ENCODE measurements around the gene SP4.

Gene SP4

GRCh38 chr7:21448974-21449373 is 21.1 kb downstream of the SP4 start:
- no peak for DNase-seq

DNA sequence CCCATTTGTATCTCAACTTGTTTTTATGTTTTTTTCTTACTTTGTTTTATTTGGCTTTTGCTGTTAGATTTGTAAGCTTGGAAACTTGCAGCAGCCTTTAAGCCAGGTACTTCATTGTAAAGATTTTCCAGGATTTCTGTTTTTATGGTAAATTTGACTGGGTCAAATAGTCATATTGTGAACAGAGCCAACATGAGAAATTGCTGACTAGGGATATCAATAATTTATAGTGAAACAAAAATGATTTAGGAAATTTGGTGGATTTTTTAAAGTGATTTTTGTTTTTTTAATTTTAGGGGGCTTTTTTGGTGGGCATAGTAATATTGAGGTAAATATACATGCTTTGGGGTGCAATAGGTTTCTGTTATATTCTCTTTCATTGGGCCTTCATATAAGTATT is 22.2 kb downstream of the SP4 start:
- no peak for DNase-seq

DNA sequence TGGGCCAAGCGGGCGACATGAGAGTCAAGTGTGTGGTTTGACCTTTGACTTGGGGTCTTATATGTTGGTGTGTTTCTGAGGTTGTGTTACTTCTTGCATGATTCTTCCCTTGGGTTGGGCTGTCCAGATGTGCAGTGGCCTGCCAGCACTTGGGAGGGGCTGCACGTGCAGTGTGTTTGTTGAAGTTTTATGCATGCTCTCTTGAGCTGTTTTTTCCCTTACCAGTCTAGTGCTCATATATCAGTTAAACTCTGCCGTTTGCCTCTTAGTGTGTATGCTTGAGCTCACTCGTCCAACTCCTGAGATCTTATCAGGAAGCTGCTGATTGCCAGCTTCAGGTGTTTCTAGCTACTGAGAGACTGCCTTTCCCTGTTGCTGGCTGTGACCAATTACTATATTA is 23.1 kb downstream of the SP4 start:
- no peak for DNase-seq

DNA sequence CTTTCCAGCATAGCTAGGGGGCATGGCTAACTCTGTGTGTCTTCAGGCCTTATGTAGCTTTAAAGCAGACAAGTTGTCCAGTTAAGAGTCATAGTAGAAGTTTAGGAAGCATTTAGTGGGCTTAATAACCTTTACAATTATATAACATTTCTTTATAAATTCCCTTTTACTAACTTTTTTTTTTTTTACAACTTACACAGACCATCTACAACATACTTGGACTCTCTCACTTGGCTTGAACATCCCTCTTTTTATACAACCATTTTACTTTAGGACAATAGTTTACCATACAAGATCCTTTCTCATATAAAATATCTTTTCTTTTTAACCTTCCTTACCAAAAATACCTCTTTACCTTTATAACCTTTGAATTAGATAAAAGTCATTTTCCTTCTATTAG is 26.3 kb downstream of the SP4 start:
- DNase-seq, result no peak

DNA sequence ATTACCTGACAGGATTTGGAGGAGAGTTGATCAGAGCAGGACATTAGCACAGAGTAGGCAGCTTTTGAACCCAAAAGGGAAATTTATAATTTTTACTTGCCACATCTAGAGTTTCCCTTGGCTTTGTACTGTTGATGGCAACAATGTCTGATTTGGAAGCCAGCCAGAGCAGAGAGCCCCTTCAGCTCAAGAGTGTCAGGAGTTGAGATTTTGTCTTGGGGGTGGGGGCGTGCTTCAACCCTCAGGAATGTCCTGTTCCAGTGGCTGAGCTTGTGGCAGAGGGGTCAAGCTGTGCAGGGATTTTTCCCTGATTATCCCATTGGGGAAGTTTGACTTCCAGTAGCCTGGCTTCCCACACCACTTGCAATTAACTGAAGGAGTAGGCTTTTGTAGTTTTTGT is 27.0 kb downstream of the SP4 start:
- DNase-seq, result no peak

- DNase-seq, result no peak
Observed at GRCh38 chr7:21461282-21461681, 33.4 kb downstream of the SP4 start.

DNA sequence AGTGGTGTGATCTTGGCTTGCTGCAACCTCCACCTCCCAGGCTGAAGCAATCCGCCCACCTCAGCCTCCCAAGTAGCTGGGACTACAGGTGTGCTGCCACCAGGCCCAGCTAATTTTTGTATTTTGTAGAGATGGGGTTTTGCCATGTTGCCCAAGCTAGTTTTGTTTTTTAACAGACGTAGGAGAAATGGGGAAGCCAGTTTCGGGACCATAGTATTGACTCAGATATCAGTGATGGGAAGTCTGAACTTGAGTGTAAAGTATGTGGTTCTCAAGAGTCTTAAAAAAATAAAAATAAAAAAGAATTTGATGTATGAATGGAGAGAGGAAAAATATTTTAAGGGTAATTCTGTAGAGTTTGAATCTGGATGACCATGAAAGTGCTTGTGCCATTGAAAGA is 34.2 kb downstream of the SP4 start:
- DNase-seq, result no peak

GRCh38 chr7:21463524-21463923 is 35.6 kb downstream of the SP4 start:
- DNase-seq, result no peak

DNA sequence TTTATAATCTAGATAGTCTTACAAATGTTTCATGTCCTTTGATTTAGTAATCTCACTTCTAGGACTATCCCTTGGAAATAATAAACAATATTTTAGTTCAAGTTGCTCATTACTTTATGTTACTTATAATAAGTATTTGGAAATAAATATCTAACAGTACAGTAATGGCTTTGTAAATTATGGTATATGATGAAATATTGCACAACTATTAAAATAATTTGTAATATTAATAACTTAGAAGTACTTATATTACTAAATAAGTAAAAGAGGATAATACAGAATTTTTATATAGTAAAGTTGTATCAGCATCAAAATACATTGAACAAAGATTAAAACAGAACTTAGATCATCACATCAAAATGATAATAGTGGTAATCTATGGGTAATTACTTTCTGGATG is 41.1 kb downstream of the SP4 start:
- DNase-seq, result no peak

DNA sequence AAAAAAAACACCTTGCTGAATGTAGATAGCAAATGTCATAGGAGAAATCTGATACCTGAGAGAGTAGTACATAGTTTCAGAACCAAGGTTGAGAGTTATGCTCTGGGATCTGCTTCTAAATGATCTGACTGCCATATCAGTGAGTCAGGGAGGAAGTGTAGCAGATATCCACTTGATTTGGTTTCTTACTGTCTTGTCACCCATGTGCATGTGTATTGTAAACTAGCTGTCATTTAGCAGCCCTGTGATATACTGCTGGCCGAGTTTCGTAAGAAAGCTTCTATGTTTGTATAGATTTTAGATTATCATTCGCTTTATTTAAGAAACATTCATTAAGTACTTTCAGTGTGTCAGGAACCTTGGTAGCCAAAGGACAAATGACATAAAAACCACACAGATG is 42.0 kb downstream of the SP4 start:
- no peak for DNase-seq

GRCh38 chr7:21472029-21472428 is 44.1 kb downstream of the SP4 start:
- no peak for DNase-seq

DNA sequence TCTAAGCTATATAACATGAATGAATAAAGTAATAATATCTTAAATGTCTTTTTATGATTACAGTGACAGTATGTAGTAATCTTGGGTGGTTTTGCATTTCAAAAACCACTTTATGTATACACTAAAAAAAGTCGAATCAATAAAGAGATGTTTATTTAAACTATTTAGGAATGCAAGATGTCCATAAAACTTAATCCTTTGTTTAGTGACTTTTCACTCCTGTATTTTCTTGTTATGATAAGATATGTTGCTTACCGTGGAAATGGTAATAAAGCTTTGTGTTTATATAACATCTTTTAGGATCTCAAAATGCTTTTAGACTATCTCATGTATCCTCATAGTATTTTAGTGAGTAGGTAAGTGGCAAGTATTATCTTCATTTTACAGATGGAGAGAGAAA is 48.5 kb downstream of the SP4 start:
- DNase-seq, result no peak

GRCh38 chr7:21480693-21481403 is 53.0 kb downstream of the SP4 start:
- no peak for DNase-seq

DNA sequence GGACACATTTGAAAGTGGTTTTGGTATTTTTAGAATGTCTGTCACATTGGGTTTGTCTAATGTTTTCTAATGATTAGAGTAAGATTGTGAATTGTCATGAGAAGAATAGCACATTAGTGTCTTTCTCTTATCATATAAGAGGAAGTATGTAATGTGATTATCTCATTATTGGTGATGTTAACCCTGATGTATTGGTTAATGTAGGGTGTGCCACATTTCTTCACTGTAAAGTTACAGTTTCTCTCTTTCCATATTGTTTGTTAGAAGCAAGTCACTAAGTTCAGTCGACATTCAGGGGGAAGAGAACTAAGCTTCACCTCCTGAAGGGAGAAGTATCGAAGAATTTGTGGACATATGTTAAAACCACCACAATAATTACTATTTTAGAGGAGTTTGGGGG is 58.6 kb downstream of the SP4 start:
- no peak for DNase-seq

DNA sequence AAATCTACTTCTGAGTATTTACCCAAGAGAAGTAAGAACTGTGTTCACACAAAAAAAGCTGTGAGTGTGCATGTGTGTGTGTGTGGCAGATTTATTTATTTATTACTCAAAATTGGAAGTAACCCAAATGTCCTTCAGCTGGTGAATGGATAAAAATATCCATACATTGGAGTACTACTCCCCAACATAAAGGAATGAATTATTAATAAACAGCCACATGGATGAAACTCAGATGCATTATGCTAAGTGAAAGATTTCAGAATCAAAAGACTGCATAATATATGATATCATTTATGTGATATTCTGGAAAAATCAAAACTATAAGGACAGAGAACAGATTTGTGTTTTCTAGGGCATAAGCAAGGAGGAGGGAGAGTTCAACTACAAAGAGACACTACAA is 67.8 kb downstream of the SP4 start:
- no peak for DNase-seq

GRCh38 chr7:21497072-21497471 is 69.2 kb downstream of the SP4 start:
- DNase-seq, result no peak

GRCh38 chr7:21500117-21500832 is 72.4 kb downstream of the SP4 start:
- DNase-seq, result no peak

DNA sequence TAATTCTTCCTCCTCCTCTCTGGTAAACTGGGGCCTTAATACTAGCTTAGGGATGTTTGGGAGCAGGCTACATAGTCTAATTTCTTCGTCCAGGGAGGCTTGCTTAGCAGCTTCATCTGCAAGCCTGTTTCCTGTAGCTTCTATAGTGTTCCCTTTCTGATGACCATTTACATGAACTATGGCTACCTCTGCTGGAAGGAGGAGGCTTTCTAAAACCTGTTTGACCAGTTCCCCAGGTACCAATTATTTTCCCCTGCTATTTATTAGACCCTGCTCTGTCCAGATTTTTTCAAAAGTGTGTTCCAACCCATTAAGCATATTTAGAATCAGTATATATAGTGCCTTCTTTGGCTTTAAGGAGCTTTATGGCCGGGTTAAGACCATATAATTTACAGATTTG is 76.1 kb downstream of the SP4 start:
- DNase-seq, result no peak

DNA sequence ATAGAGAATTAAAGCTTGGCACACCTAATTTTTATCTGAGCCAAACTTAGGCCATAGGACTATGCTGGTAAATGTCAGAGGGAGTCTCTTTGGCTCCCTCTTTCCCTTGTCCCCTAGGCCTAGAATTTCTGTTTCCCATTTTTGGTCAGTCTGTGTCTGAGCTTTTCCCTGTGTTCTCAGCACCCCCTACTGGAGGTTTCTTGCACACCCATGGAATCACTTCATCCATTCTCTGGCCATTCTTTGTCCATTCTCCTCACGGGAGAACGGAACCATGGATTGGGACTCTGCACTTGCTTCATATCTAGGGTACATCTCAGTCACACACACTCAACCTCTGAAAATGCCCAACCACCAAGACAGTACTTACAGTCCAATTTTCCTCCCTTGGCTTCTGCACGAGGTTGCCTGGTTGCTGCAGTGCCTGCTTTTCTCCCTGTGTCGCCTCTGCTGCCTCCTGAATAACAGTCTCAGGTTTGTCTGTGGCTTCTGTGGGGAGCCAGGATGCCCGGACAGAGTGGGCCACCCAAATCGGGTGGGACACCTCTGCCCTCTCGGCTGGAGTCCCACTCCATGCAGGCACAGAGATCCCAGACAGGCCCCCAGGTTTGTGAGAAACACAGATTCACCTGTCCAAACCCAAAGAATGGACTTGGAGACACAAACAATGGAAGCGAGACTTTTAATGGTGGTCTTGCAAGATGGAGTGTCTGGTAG is 79.9 kb downstream of the SP4 start:
- no peak for DNase-seq

DNA sequence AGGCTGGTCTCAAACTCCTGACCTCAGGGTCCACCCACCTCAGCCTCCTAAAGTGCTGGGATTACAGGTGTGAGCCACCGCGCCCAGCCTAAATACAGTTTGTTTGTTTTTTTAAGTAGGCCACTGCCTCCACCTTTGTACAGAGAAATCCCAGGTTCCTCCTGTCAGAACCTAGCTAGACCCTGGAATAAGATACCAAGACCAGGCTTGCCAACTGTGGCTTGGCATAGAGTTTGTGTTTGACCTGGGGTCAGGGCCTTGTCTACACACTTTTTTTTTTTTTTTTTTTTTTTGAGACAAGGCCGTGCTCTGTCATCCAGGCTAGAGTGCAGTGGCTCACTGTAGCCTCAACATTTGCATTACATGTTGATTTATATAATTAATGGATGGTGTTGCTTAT is 80.7 kb downstream of the SP4 start:
- no peak for DNase-seq

DNA sequence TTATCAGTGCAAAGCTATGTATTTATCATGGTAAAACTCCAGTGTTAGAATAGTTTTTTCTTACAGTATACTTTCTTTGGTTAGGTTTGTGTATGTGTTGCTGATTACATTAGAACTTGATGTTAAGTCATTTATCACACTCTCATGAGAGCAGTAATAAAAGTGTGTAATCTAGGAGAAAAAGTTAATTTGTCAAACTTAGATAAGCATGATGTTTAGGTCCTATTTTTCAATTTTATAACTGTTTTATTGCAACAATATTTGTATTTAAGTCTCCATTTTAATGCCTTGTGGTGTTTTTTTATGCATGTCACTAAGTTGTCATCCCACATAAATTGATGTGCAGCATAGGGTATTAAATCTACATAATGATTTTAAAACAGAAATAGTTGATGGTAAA is 86.2 kb downstream of the SP4 start:
- DNase-seq, result no peak

- DNase-seq, result no peak
Observed at GRCh38 chr7:21524680-21525079, 96.8 kb downstream of the SP4 start.

DNA sequence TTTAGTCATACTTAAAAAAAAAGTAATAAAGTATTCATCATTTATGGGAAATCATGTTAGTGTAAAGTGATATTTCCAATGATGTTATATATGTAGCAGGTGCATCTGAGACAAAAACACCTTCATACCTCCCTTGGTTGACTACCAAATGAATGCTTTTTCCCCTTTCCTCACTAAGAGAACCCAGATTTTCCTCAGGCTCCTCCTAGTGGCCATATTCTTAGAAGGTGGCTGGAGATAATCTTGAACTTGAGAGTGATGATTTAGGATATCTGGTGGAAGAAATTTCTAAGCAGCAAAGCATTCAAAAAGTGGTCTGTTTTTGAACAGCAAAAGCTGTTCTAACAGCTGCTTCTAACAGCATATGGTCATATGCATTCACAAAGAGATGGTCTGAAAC is 98.1 kb downstream of the SP4 start:
- DNase-seq, result no peak

- DNase-seq, result no peak
Observed at GRCh38 chr7:21526448-21526847, 98.6 kb downstream of the SP4 start.
